ENCODE data around the gene CH25H.
"Not testable (repeated sequence)": the region's sequence is repeated elsewhere in the genome, so short reads cannot be mapped to it uniquely, and the experiment has no call there.

The CH25H gene

GRCh38 chr10:89207181-89207800, at the start of gene CH25H:
CH25H (minus strand) TSS chr10:89207317; CDS start chr10:89207292, 25 bp downstream.
- DNase-seq = peak; percentile 77

GRCh38 chr10:89256340-89256739, 49.2 kb upstream of the CH25H start:
- peak; percentile 92 for DNase-seq

DNA sequence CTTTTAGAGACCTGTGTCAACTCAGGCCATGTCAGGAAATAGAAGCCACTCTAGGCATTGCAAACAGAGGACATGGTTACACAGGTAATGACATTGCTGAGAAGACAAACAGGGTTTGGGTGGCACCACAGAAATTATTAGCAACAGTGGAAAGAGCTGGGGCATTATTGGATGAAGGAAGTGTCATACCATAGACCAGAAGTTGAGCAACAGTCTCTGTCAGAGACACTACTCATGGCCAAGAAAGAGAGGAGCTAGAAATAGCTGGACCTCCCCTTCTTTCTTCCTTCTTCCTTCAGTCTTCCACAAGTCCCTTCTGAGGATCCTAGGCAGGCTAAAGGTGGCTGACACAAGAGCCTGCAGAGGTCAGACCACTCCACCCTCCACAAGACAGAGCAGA, 48.7 kb upstream of the CH25H start:
- peak; percentile 85 for DNase-seq

DNA sequence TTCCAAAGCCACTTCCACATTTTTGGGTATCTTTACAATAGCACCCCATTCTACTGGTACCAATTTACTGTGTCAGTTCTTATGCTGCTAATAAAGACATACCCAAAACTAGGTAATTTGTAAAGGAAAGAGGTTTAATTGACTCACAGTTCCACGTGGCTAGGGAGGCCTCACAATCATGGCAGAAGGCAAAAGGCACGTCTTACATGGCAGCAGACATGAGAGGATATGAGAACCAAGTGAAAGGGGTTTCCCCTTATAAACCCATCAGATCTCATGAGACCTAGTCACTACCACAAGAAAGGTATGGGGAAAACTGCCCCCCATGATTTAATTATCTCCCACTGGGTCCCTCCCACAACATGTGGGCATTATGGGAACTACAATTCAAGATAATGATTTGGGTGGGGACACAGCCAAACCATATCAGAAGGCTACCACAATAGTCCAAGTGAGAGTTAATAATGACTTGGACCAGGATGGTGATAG, 48.0 kb upstream of the CH25H start:
- DNase-seq = peak; percentile 84

GRCh38 chr10:89252225-89252585, 45.1 kb upstream of the CH25H start:
- no peak for DNase-seq

GRCh38 chr10:89251409-89252224, 44.5 kb upstream of the CH25H start, which contains the start of gene LIPA:
LIPA (minus strand) TSS chr10:89251775; CDS start chr10:89247648, 4,127 bp downstream.
- DNase-seq = peak; percentile 100

- no peak for DNase-seq
These were observed 43.8 kb upstream of the CH25H start for GRCh38 chr10:89250865-89251408.

GRCh38 chr10:89248990-89249389, 41.9 kb upstream of the CH25H start:
- DNase-seq = peak; percentile 86

DNA sequence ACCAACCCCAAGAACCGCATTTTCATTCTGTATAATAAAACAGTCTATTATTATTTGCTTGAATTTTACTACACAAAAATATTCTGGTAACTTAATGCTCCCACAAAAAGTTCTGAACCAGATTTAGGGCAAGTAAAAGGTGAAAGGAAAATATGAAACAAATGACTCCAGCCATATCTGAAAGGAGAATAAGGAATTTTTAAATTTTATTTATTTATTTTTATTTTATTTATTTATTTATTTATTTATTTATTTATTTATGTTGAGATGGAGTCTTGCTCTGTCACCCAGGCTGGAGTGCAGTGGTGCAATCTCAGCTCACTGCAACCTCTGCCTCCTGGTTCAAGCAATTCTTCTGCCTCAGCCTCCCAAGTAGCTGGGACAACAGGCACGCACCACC, 40.5 kb upstream of the CH25H start:
- DNase-seq = not testable (repeated sequence)

GRCh38 chr10:89245802-89246201, 38.7 kb upstream of the CH25H start:
- peak; percentile 45 for DNase-seq

GRCh38 chr10:89242840-89243568, 35.9 kb upstream of the CH25H start:
- DNase-seq = peak; percentile 98

DNA sequence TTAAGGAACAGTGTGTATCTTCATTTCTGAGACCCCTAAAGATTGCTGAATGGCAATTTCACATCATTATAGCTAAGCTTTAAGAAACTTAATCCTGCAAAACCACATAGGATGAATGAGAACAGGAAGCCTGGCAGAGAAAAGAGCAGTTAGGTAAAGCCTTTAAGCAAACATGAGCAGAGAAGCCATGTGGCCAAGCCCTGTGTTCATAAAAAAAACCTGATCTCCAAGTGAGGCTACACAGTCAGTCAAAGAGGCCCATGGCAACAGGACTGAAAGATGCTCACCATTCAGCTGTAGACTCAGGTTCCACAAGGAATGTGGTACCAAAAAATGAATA, 35.2 kb upstream of the CH25H start:
- DNase-seq = no peak

DNA sequence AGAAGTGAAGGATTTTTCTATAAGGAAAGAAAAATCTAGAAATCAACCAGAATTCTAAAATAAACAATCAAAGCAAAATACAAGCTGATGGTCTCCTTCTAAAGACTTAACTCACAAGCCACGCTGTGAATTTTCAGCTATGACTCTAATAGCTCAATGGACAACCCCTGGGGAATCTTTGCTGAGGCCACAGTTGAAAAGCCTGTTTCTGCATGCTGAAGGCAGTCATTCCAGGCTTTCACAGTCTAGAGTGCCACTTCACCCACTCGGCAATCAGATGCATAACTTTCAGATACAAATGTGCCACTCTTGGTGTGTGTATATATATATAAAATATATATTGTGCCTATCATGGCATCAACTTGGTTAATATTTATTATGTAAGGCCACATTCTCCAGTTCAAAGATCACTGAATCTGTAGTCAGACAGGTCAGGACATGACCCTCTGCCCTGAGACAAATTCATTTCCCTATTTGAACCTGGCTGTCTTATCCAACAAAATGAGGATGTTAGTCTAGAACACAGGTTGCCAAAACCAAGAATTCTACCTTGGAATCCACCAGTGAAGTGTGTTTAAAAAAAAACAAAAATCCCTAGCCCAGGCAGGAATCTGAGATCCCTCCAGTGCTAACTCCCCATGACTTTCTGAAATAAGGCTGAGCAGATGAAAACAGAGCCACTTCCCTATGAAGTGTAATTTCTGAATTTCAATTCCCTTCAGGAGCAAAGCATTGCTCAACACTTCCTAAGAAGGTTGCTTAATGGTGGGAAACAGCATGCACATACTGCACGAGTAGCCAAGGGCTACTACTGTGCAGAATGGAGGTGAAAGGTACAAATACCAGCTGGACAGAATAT, 34.6 kb upstream of the CH25H start:
- DNase-seq = peak; percentile 91

DNA sequence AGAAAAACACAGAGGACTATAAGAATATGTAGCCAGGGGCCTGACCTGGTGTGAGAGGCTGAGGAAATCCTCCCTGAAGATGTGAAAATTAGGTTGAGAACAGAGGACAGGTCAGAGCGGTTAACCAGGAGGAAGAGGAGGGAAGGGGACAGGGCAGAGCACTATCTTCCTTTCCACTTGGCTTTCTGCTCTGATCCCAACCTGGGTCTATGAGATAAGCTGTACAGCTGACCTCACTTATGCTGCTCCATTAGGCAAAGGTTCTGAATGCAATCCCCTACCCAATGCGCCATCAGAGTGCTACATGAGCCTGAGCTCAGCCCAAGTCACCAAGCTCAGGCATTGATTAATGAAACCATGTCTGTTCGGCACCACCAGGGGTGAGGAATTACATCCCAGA, 33.9 kb upstream of the CH25H start:
- DNase-seq = no peak

DNA sequence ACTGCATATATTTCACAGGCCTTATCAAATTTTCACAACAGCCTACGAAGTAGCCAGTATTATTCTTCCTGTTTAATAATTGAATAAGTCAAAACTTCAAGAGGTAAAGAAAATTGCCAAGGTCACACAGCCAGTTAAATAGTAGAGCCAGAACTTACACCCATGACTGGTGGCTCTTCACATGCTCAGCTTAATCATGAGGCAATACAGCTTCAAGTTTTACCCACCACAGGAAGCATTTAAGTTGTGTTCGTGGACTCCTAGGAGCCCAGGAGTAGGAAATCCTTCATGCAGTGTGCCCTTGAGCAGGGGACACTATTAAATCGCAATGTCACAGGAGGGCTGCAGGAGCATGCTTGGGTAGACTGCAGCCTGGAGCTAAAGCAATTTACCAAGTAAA, 33.4 kb upstream of the CH25H start:
- DNase-seq = no peak

DNA sequence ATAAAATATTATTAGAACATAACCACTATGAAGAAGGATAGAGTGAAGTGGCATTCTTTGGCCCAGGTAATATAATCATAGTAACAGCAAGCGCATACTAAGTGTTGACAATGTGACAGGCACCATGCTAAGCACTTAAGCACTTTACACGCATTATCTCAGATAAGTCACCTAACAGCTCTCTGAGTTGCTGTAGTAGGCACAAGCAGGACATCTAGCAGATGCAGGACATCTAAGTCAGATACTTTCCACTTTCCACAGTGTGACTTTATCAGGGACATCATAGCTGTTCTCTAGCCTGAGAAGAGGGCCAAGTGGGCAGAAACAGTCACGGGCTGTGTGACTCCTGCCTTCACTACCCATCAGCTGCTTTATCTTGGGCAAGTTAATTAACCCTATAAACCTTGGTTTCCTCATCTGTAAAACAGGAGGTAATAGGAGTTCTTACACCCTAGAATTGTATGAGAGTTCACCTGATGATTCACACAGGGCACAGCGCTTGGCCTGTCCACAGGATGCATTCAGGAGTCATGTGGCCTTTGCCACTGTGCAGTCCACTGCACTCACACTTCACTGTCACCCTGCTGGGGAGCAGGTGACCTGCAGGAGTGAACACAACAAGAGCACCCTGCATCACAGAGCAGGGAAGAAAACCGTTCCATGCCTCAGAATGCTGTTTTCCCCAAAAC, 32.0 kb upstream of the CH25H start:
- DNase-seq = peak; percentile 49

DNA sequence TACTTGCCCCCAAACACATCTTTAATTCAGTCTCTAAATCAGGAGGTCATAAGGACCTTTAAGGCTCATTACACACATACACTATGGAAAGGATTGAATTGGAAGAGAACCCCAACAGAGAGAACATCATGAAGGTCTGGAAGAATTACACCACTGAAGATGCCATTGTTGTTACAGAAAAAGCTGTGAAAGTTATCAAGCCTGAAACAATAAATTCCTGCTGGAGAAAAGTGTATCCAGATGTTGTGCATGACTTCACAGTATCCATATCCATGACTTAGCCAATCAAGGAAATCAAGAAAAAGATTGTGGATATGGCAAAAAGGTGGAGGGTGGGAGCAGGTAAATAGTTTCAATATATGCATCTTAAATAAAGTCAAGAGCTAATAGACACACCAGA, 30.7 kb upstream of the CH25H start:
- no peak for DNase-seq

DNA sequence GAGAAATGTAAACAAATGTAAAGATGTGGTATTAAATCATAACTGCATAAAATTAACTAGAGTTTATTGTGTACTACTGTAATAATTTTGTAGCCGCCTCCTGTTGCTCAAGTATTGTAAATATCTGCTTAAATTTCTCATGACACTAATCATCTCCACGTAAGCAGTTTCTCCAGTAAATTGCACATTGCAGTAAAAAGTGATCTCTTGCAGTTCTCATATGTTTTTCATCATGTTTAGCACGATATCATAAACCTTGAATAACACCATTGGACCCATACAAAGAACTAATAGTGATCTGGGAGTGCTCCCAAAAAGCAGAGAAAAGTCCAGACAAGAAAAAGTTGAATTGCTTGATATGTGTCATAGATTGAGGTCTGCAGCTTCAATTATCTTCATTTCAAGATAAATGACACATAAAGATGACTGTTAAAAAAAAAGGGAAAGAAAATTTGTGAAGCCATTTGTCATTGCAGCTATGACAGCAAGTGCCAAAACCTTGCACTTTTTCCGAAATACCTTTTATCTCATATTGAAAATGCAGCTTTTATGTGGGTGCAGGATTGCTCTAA, 29.2 kb upstream of the CH25H start:
- peak; percentile 45 for DNase-seq

GRCh38 chr10:89235073-89235798, 28.1 kb upstream of the CH25H start:
- DNase-seq = peak; percentile 99

GRCh38 chr10:89233033-89233432, 25.9 kb upstream of the CH25H start:
- DNase-seq = no peak

GRCh38 chr10:89228962-89229361, 21.8 kb upstream of the CH25H start:
- no peak for DNase-seq

All from inflammatory macrophage treated with lipopolysaccharide for 4 hours (primary cell).